ENCODE measurements around the gene CCDC39. TPM values are rescaled to one million over a fixed set of nuclear protein-coding genes. Genes with fewer than 3 reads are reported as not detected.

The CCDC39 gene
- total RNA-seq, 2 donors from 2014 or later = not detected

- Histone ChIP-seq H3K36me3 (no peaks in the 10 kb centered on the region), H3K9me3 (no peaks in the 10 kb centered on the region), H3K27ac (no peak overlapping the region), H3K27me3 (replicated peaks; ENCODE audit: insufficient read depth) (no peaks in the 10 kb centered on the region), H3K4me1 (ENCODE audit: control insufficient read depth in 1 of 2, low read depth in 2 of 2) (peaks cover 0 to 9% of the 10 kb centered on the region in 2 donors), H3K4me3 (no peak overlapping the region)
- no peak for ATAC-seq (ENCODE audit: insufficient number of reproducible peaks, low FRiP score, low read depth)
- no peak for DNase-seq (ENCODE audit: low spot score)
- TF ChIP-seq CTCF (IDR thresholded peaks at IDR 0.05) = no peak
Measured at GRCh38 chr3:180684807-180685206, 5.5 kb upstream of the CCDC39 start.

GRCh38 chr3:180683816-180684215, 4.5 kb upstream of the CCDC39 start:
- no peak overlapping the region for H3K27ac ChIP-seq
- no peaks in the 10 kb centered on the region for H3K27me3 ChIP-seq (replicated peaks; ENCODE audit: insufficient read depth)
- H3K4me3 ChIP-seq = no peak overlapping the region
- no peaks in the 10 kb centered on the region for H3K36me3 ChIP-seq
- ATAC-seq (ENCODE audit: insufficient number of reproducible peaks, low FRiP score, low read depth) (no peak), DNase-seq (ENCODE audit: low spot score) (no peak)
- TF ChIP-seq CTCF (IDR thresholded peaks at IDR 0.05) = no peak
- peaks cover 3 to 9% of the 10 kb centered on the region in 2 donors for H3K4me1 ChIP-seq (ENCODE audit: control insufficient read depth in 1 of 2, low read depth in 2 of 2)
- no peaks in the 10 kb centered on the region for H3K9me3 ChIP-seq

GRCh38 chr3:180680097-180680430, 775 bp upstream of the CCDC39 start:
- Histone ChIP-seq H3K27ac (no peak overlapping the region), H3K9me3 (no peaks in the 10 kb centered on the region), H3K4me3 (peak overlapping the region; percentile 86), H3K27me3 (replicated peaks; ENCODE audit: insufficient read depth) (no peaks in the 10 kb centered on the region), H3K4me1 (ENCODE audit: control insufficient read depth in 1 of 2, low read depth in 2 of 2) (peaks cover 9 to 10% of the 10 kb centered on the region in 2 donors), H3K36me3 (no peaks in the 10 kb centered on the region)
- no peak for TF ChIP-seq CTCF (IDR thresholded peaks at IDR 0.05)
- ATAC-seq (ENCODE audit: insufficient number of reproducible peaks, low FRiP score, low read depth) (no peak), DNase-seq (ENCODE audit: low spot score) (no peak)

- peaks cover 9 to 10% of the 10 kb centered on the region in 2 donors for H3K4me1 ChIP-seq (ENCODE audit: control insufficient read depth in 1 of 2, low read depth in 2 of 2)
- no peak for DNase-seq (ENCODE audit: low spot score)
- no peaks in the 10 kb centered on the region for H3K36me3 ChIP-seq
- H3K4me3 ChIP-seq = no peak overlapping the region
- no peak for TF ChIP-seq CTCF (IDR thresholded peaks at IDR 0.05)
- ATAC-seq (ENCODE audit: insufficient number of reproducible peaks, low FRiP score, low read depth) = no peak
- no peaks in the 10 kb centered on the region for H3K9me3 ChIP-seq
- no peak overlapping the region for H3K27ac ChIP-seq
- no peaks in the 10 kb centered on the region for H3K27me3 ChIP-seq (replicated peaks; ENCODE audit: insufficient read depth)
Measured at GRCh38 chr3:180678231-180678630, 1.1 kb downstream of the CCDC39 start.

GRCh38 chr3:180661444-180661843, 17.8 kb downstream of the CCDC39 start:
- TF ChIP-seq CTCF (IDR thresholded peaks at IDR 0.05) = no peak
- Histone ChIP-seq H3K27me3 (replicated peaks; ENCODE audit: insufficient read depth) (no peaks in the 10 kb centered on the region), H3K4me3 (no peak overlapping the region), H3K36me3 (no peaks in the 10 kb centered on the region), H3K4me1 (ENCODE audit: control insufficient read depth in 1 of 2, low read depth in 2 of 2) (no peaks in the 10 kb centered on the region), H3K9me3 (no peaks in the 10 kb centered on the region), H3K27ac (no peak overlapping the region)
- ATAC-seq (ENCODE audit: insufficient number of reproducible peaks, low FRiP score, low read depth) (no peak), DNase-seq (ENCODE audit: low spot score) (no peak)
